BLaER1 treated with 17β-estradiol and CSF1 and Interleukin-3, amounts not matched to agents 10 nM and 100 nM (cell line): Measurements from ENCODE around the gene OTX1.
A peak's percentile ranks its signal among the peaks of the same experiment; 100 is the strongest.

ENCODE experiments used
- H3K27ac ChIP-seq, 11 experiments: shearing (Covaris generic); formaldehyde crosslinking; 2 replicates each; pipeline ENCODE4 v1.8.1; 2022
- H3K27me3 ChIP-seq, 11 experiments: shearing (Covaris generic); formaldehyde crosslinking; 2 replicates each; pipeline ENCODE4 v1.8.1; 2022
- H3K36me3 ChIP-seq, 11 experiments: shearing (Covaris generic); formaldehyde crosslinking; 2 replicates each; pipeline ENCODE4 v1.8.1; 2022
- H3K4me1 ChIP-seq, 10 experiments: shearing (Covaris generic); formaldehyde crosslinking; 2 replicates each; pipeline ENCODE4 v1.8.1; 2022
- H3K4me2 ChIP-seq, 11 experiments: shearing (Covaris generic); formaldehyde crosslinking; 2 replicates each; pipeline ENCODE4 v1.8.1; 2022
- H3K4me3 ChIP-seq, 10 experiments: shearing (Covaris generic); formaldehyde crosslinking; 2 replicates each; pipeline ENCODE4 v1.8.1; 2022
- H3K9ac ChIP-seq, 11 experiments: shearing (Covaris generic); formaldehyde crosslinking; 2 replicates each; pipeline ENCODE4 v1.8.1; 2022
- H3K9me3 ChIP-seq, 11 experiments: shearing (Covaris generic); formaldehyde crosslinking; replicated peaks in 1 of 11; 2 replicates each; pipeline ENCODE4 v1.8.1; 2022
- H4K20me1 ChIP-seq, 11 experiments: shearing (Covaris generic); formaldehyde crosslinking; 2 replicates each; pipeline ENCODE4 v1.8.1; 2022
- Cebpa-rat ChIP-seq, 11 experiments: shearing (Covaris generic); IDR thresholded peaks; 2 replicates each; pipeline ENCODE4 v1.8.1; 2022

OTX1 gene

DNA sequence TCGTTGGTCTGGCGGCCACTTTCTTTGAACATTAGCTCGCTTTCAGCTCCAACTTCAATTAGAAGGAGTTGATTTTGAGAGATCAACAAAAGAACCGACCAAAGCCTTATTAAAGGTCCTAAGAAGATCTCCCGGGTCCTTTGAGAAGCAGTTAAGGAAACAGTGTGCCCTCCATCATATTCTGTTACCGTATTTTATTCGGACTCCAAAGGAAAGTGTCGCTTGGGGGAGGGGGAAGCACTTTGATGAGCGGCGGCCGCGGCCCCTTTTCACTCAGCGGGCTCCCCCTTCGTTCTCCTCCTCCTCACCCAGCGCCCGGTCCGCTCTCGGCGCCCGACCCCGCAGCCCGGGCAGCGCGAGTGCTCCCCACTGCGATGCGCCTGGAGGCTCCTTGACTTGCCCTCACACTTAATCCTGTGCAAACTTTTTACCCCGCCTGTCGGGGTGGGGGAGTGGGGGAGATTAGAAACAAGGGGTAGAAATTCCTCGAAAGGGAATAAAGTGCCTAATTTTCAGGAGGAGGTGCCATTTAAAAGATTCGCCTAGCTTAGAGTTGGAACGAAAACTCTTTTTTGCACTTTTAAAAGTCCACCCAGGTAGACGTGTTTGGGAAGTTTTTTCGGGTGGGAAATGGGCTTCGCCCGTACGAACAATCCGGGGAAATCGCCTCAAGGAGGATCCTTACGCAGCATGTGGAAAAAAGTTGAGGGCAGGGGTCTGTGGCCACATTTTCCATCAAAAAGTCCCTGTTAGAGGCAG is 1.2 kb upstream of the OTX1 start:
- TF ChIP-seq Cebpa-rat (IDR thresholded peaks at IDR 0.05), result no peak
- peaks cover 18 to 41% (median 27%) of the 10 kb centered on the region in 10 experiments; a peak in 19 of 20 replicates for H3K4me1 ChIP-seq
- peak overlapping the region in 2 of 11 experiments; percentile 35 to 54; a peak in 1 of 22 replicates for H3K9ac ChIP-seq
- peak overlapping the region; percentile 91 to 100 (median 98) for H3K4me2 ChIP-seq
- peak overlapping the region; percentile 53 to 68 (median 62); a peak in 18 of 20 replicates for H3K4me3 ChIP-seq
- H3K27me3 ChIP-seq, result peaks cover 99 to 100% (median 100%) of the 10 kb centered on the region in 11 experiments
- peaks cover 0 to 8% (median 5%) of the 10 kb centered on the region in 11 experiments; a peak in 5 of 22 replicates for H3K36me3 ChIP-seq
- peaks cover 9 to 45% (median 21%) of the 10 kb centered on the region in 11 experiments; a peak in 19 of 22 replicates for H3K9me3 ChIP-seq
- H3K27ac ChIP-seq, result no peak overlapping the region
- H4K20me1 ChIP-seq, result peaks cover 3 to 90% (median 73%) of the 10 kb centered on the region in 11 experiments; a peak in 20 of 22 replicates

- Histone ChIP-seq H3K4me2 (peak overlapping the region; percentile 91 to 100 (median 98)), H3K27me3 (peaks cover 99 to 100% (median 100%) of the 10 kb centered on the region in 11 experiments), H3K4me3 (peak overlapping the region; percentile 53 to 68 (median 62)), H3K4me1 (peaks cover 18 to 42% (median 27%) of the 10 kb centered on the region in 10 experiments; a peak in 19 of 20 replicates), H3K27ac (no peak overlapping the region), H4K20me1 (peaks cover 3 to 91% (median 78%) of the 10 kb centered on the region in 11 experiments; a peak in 20 of 22 replicates), H3K9ac (peak overlapping the region in 8 of 11 experiments; percentile 15 to 65 (median 42); a peak in 6 of 22 replicates), H3K9me3 (peaks cover 14 to 50% (median 27%) of the 10 kb centered on the region in 11 experiments), H3K36me3 (peaks cover 0 to 8% (median 3%) of the 10 kb centered on the region in 11 experiments; a peak in 5 of 22 replicates)
- TF ChIP-seq Cebpa-rat (IDR thresholded peaks at IDR 0.05), result no peak
These were observed 678 bp upstream of the OTX1 start for GRCh38 chr2:63049970-63050333.

DNA sequence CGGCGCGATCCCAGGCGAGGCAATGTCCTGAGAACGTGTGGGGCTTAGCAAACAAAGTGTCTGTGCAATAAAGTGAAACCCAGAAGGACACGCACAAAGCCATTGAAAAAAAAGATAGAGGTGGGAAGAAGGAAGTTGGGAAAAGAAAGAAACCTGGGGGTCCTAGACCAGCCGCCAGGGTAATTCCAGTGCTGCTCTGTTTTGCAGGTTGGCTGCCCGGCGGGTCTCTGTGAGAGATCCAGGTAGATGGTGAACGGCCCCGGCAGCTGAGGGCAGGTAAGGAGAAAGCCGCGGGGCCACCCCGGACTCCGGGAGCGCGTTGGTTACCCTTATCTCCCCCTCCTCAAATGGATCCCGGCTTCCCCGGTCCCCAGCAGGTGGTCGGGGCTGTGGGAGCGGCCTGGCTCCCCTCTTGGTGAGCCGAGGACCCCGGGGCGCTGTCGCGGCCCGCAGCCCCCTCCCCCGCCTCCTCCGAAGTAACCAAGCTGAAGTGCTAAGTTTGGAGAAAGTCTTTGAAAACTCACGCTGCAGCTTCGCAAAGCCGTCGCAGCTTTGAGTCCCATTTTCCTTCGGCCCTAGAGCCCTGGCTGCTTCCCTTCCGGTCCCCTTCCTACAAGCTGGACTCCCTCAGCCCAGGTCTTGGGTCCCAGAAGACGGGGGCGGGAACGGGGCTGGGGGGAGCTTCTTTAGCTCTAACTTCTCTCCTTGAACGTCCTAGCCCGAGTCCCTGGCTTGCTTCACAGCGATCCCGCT is 588 bp downstream of the OTX1 start:
- peaks cover 18 to 42% (median 27%) of the 10 kb centered on the region in 10 experiments; a peak in 19 of 20 replicates for H3K4me1 ChIP-seq
- H3K27ac ChIP-seq, result no peak overlapping the region
- peaks cover 25 to 63% (median 40%) of the 10 kb centered on the region in 11 experiments for H3K9me3 ChIP-seq
- no peaks in the 10 kb centered on the region for H3K36me3 ChIP-seq
- peak overlapping the region; percentile 53 to 68 (median 62) for H3K4me3 ChIP-seq
- H4K20me1 ChIP-seq, result peaks cover 3 to 96% (median 83%) of the 10 kb centered on the region in 11 experiments; a peak in 20 of 22 replicates
- peak overlapping the region in 1 of 11 experiments; percentile 19; a peak in 1 of 22 replicates for H3K9ac ChIP-seq
- peaks cover 99 to 100% (median 100%) of the 10 kb centered on the region in 11 experiments for H3K27me3 ChIP-seq
- peak overlapping the region; percentile 91 to 100 (median 98) for H3K4me2 ChIP-seq
- TF ChIP-seq Cebpa-rat (IDR thresholded peaks at IDR 0.05), result no peak

- peaks cover 99 to 100% (median 100%) of the 10 kb centered on the region in 11 experiments for H3K27me3 ChIP-seq
- no peaks in the 10 kb centered on the region for H3K36me3 ChIP-seq
- no peak overlapping the region for H3K4me3 ChIP-seq
- H4K20me1 ChIP-seq, result peaks cover 3 to 98% (median 86%) of the 10 kb centered on the region in 11 experiments; a peak in 20 of 22 replicates
- H3K9me3 ChIP-seq, result peaks cover 25 to 64% (median 42%) of the 10 kb centered on the region in 11 experiments
- no peak overlapping the region for H3K4me2 ChIP-seq
- H3K27ac ChIP-seq, result no peak overlapping the region
- TF ChIP-seq Cebpa-rat (IDR thresholded peaks at IDR 0.05), result no peak
- H3K4me1 ChIP-seq, result peaks cover 18 to 46% (median 29%) of the 10 kb centered on the region in 10 experiments; a peak in 19 of 20 replicates
- no peak overlapping the region for H3K9ac ChIP-seq
These were observed 1.2 kb downstream of the OTX1 start for GRCh38 chr2:63051795-63052333.

DNA sequence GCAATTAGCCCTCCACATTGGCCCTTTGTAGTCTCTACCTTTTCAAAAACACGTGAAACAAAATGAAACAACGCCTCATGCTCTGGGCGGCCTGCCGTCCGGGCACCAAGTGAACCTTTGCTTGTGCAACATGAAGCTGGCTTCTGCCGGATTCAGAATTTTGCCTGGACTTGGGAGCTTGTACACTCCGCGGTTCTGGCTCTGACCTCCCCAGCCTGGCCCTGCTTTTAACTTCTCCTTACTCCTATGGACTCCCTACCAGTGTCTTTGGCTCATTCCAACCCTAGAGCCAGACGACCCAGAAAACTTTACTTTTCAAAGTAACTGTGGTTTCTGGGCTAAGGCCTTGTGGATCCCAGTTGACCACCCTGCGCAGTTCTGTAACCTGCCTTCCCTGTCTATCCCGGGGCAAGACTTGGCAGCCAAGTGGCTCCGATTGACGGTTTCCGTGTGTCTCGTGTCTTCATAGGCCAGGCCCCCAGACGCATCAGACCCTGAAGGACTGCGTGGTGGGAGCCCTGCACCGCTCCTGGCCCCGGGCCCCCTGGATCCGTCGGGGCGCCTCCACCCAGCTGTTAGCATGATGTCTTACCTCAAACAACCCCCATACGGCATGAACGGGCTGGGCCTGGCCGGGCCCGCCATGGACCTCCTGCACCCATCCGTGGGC is 1.9 kb downstream of the OTX1 start:
- Histone ChIP-seq H3K4me2 (no peak overlapping the region), H3K9me3 (peaks cover 25 to 61% (median 42%) of the 10 kb centered on the region in 11 experiments), H3K36me3 (no peaks in the 10 kb centered on the region), H3K9ac (no peak overlapping the region), H3K4me1 (peaks cover 18 to 49% (median 26%) of the 10 kb centered on the region in 10 experiments; a peak in 19 of 20 replicates), H3K27me3 (peaks cover 99 to 100% (median 100%) of the 10 kb centered on the region in 11 experiments), H3K4me3 (no peak overlapping the region), H4K20me1 (peaks cover 3 to 98% (median 86%) of the 10 kb centered on the region in 11 experiments; a peak in 20 of 22 replicates), H3K27ac (no peak overlapping the region)
- no peak for TF ChIP-seq Cebpa-rat (IDR thresholded peaks at IDR 0.05)

- peaks cover 18 to 47% (median 22%) of the 10 kb centered on the region in 10 experiments; a peak in 19 of 20 replicates for H3K4me1 ChIP-seq
These were observed 2.7 kb downstream of the OTX1 start for GRCh38 chr2:63053081-63053888.

DNA sequence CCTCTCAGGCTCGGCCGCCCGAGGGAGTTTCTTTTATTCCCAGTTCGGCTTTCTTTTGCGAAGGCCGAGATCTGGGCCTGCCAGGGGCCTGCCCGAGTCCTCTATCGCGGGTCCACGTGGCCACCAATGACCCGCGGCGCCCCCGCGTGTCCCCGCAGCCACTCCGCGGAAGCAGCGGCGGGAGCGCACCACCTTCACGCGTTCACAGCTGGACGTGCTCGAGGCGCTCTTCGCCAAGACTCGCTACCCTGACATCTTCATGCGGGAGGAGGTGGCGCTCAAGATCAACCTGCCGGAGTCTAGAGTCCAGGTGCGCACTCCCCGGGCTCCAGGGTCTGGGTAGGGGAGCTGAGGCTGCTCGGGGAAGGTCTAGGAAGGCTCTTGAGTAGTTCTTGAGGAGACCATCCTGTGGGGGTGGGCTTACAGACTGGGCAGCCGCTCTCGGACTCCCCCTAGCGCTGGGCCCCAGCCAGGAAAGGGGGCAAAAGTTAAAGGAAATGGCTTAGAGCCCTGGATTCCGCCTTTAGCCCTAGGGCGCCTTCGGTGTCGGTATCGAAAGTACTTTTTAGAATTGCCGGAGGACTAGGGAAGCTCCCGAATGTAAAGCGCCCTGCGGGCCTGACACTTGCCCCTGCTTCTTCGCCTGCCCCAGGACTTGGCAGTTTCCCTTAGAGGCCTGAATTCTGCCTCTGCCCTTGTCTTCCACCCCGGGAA is 3.4 kb downstream of the OTX1 start:
- no peak overlapping the region for H3K9ac ChIP-seq
- H3K9me3 ChIP-seq, result peaks cover 23 to 51% (median 47%) of the 10 kb centered on the region in 11 experiments
- H3K36me3 ChIP-seq, result no peaks in the 10 kb centered on the region
- no peak for TF ChIP-seq Cebpa-rat (IDR thresholded peaks at IDR 0.05)
- H3K27ac ChIP-seq, result no peak overlapping the region
- peaks cover 18 to 49% (median 22%) of the 10 kb centered on the region in 10 experiments; a peak in 19 of 20 replicates for H3K4me1 ChIP-seq
- H4K20me1 ChIP-seq, result peaks cover 3 to 98% (median 86%) of the 10 kb centered on the region in 11 experiments; a peak in 20 of 22 replicates
- H3K4me2 ChIP-seq, result peak overlapping the region in 6 of 11 experiments; percentile 15 to 51 (median 28); a peak in 9 of 22 replicates
- H3K4me3 ChIP-seq, result peak overlapping the region in 5 of 10 experiments; percentile 2 to 30 (median 12); a peak in 1 of 20 replicates
- H3K27me3 ChIP-seq, result peaks cover 99 to 100% (median 100%) of the 10 kb centered on the region in 11 experiments

More at GRCh38 chr2:63053081-63053888, 2.7 kb downstream of the OTX1 start:
- 0 out of 20 replicates have a peak overlapping the region, but pooled peaks of 2 of the 10 experiments have one; percentile 18 to 30 for H3K4me3 ChIP-seq
- TF ChIP-seq Cebpa-rat (IDR thresholded peaks at IDR 0.05), result no peak
- no peak overlapping the region for H3K9ac ChIP-seq
- H3K36me3 ChIP-seq, result no peaks in the 10 kb centered on the region
- H3K27ac ChIP-seq, result no peak overlapping the region
- peaks cover 23 to 53% (median 42%) of the 10 kb centered on the region in 11 experiments for H3K9me3 ChIP-seq
- no peak overlapping the region; a peak in 1 of 22 replicates for H3K4me2 ChIP-seq
- peaks cover 3 to 98% (median 86%) of the 10 kb centered on the region in 11 experiments; a peak in 20 of 22 replicates for H4K20me1 ChIP-seq
- peaks cover 99 to 100% (median 100%) of the 10 kb centered on the region in 11 experiments for H3K27me3 ChIP-seq
